Cardiac muscle cell (in vitro differentiated cells and primary cell): Measurements from ENCODE around the gene HIVEP2. TPM values are rescaled to one million over a fixed set of nuclear protein-coding genes. Genes with fewer than 3 reads are reported as not detected.
A peak's percentile ranks its signal among the peaks of the same experiment; 100 is the strongest.

ENCODE experiments used
- DNase-seq, 2 donors: peaks; one replicate each; pipeline versions ENCODE4 v3.0.0 to v3.0.0-alpha.2; 2010 to 2017; ENCODE audit warnings: low read depth in 1 of 2, low spot score in 1 of 2
- H3K27ac ChIP-seq: fragments of 200-600 bp; sonication (generic); 2 replicates; pipeline ENCODE4 v1.5.1; 2016
- H3K27me3 ChIP-seq: fragments of 200-600 bp; sonication (generic); 2 replicates; pipeline ENCODE4 v1.6.0; 2016; ENCODE audit warnings: control low read depth
- H3K36me3 ChIP-seq: fragments of 200-600 bp; sonication (generic); 2 replicates; pipeline ENCODE4 v1.5.1; 2016; ENCODE audit warnings: control low read depth
- H3K4me1 ChIP-seq: fragments of 200-600 bp; sonication (generic); 2 replicates; pipeline ENCODE4 v1.8.1; 2017; ENCODE audit warnings: low read depth, mild to moderate bottlenecking, mixed run types
- H3K4me3 ChIP-seq: fragments of 200-600 bp; sonication (generic); 2 replicates; pipeline ENCODE4 v1.5.1; 2016; ENCODE audit warnings: mild to moderate bottlenecking
- H3K9me3 ChIP-seq: fragments of 200-600 bp; sonication (generic); 2 replicates; pipeline ENCODE4 v1.5.1; 2017; ENCODE audit warnings: low read depth, mild to moderate bottlenecking, control low read depth
- polyA plus RNA-seq: library from polyadenylated mRNA; unstranded; fragments of >200 nt; fragmentation: Nextera tagmentation; extraction: Ambion mirVana; gene quantifications from 2 replicates; pipeline ENCODE4 v1.2.1, GENCODE V29; 2016
- total RNA-seq: library from RNA; depleted of rRNA; stranded (reverse); fragments of >200 nt; gene quantifications from 2 replicates; pipeline ENCODE4 v1.2.3, GENCODE V29; 2016
- TF ChIP-seq, protein P1 (sequence below): IDR thresholded peaks from 2 replicates; pipeline ENCODE4 v1.5.1; 2012; ENCODE audit warnings: low read depth, mild to moderate bottlenecking, low read length

HIVEP2 gene
- total and polyA plus RNA-seq, 2 experiments from 2014 or later: 3.6 to 18.0 TPM

DNA sequence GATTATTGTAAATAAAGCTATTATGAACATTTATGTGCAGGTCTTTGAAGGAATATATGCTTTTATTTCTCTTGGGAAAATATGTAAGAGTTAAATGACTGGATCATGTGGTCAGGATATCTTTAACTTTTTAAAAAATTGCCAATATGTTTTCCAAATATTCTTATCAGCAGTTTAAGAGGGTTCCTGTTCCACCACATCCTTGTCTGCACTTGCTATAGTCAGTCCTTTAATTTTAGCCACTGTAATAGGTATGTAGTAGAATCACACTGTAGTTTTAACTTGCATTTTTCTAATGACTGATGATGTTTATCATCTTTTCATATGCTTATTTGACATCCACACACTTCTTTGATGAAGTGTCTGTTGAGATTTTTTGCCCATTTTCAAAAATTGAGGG lies 23.6 kb upstream of the HIVEP2 start:
- Histone ChIP-seq H3K27me3 (no peaks in the 10 kb centered on the region), H3K4me3 (no peak overlapping the region), H3K9me3 (no peaks in the 10 kb centered on the region), H3K36me3 (no peaks in the 10 kb centered on the region), H3K4me1 (no peaks in the 10 kb centered on the region), H3K27ac (no peak overlapping the region)
- no peak for DNase-seq
- TF ChIP-seq, protein P1, sequence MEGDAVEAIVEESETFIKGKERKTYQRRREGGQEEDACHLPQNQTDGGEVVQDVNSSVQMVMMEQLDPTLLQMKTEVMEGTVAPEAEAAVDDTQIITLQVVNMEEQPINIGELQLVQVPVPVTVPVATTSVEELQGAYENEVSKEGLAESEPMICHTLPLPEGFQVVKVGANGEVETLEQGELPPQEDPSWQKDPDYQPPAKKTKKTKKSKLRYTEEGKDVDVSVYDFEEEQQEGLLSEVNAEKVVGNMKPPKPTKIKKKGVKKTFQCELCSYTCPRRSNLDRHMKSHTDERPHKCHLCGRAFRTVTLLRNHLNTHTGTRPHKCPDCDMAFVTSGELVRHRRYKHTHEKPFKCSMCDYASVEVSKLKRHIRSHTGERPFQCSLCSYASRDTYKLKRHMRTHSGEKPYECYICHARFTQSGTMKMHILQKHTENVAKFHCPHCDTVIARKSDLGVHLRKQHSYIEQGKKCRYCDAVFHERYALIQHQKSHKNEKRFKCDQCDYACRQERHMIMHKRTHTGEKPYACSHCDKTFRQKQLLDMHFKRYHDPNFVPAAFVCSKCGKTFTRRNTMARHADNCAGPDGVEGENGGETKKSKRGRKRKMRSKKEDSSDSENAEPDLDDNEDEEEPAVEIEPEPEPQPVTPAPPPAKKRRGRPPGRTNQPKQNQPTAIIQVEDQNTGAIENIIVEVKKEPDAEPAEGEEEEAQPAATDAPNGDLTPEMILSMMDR: no peak

DNA sequence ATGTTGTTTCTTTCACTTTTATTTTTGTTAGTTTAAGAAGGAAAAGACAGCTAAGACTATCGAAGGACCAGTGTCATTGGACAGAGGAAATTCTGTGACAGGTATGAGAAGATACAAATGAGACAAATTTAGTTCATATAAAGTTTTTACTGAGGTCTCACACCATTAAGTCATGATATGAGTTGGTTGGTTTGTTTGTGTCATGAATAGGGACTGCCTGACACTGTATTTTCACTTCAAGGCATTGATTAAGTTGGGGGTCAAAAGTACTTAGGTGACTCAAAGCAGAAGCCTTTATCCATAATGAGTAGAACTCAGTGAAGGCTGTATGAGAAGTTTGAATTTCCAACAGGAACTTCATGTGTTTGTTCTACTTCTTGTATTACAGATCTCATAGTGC lies 21.3 kb upstream of the HIVEP2 start:
- TF ChIP-seq, protein P1: no peak
- Histone ChIP-seq H3K27ac (no peak overlapping the region), H3K4me1 (no peaks in the 10 kb centered on the region), H3K36me3 (no peaks in the 10 kb centered on the region), H3K4me3 (no peak overlapping the region), H3K27me3 (no peaks in the 10 kb centered on the region), H3K9me3 (no peaks in the 10 kb centered on the region)
- DNase-seq: no peak

DNA sequence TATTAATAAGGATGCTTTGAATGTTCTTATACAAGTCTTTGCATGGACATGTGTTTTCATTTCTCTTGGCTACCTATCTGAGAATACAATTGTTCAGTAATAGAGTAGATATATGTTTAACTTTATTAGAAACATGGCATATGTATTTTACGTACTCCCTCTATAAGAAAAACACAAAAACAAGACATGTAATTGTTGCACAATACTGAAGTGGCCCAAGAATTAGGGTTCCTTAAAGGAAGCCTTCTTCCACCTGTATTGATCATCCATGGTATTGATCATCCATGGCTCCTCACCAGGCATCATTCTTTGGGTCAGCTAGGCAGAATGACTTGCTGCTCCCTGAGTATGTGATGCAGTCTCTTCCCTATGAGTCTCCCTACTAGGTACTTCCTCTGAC lies 20.2 kb upstream of the HIVEP2 start:
- Histone ChIP-seq H3K4me1 (no peaks in the 10 kb centered on the region), H3K36me3 (no peaks in the 10 kb centered on the region), H3K27me3 (no peaks in the 10 kb centered on the region), H3K9me3 (no peaks in the 10 kb centered on the region), H3K27ac (no peak overlapping the region), H3K4me3 (no peak overlapping the region)
- DNase-seq: no peak
- TF ChIP-seq, protein P1: no peak

DNA sequence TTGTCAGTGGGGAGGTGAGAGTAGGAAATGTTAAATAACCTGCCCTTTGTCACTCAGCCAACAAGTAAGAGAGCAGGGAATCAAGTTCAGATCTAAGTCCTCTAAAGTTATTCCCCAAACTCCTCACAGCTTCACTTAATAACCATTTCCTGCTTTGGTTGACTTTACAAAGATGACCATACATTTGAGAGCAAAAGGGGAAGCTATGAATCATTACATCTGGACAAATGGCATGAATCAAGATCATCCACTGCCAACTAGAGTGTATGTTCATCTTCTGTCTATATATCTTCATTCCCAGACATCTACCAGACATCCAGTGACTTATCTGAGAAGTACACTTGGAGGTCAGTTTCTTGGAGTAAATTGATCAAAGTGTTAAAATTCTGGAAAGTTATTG lies 15.1 kb upstream of the HIVEP2 start:
- H3K4me3 ChIP-seq: no peak overlapping the region
- H3K4me1 ChIP-seq: peaks cover 4% of the 10 kb centered on the region
- DNase-seq: peak in 1 of 2 donors; percentile 29
- H3K27ac ChIP-seq: no peak overlapping the region
- H3K27me3 ChIP-seq: no peaks in the 10 kb centered on the region
- H3K9me3 ChIP-seq: no peaks in the 10 kb centered on the region
- TF ChIP-seq, protein P1: no peak
- no peaks in the 10 kb centered on the region for H3K36me3 ChIP-seq

DNA sequence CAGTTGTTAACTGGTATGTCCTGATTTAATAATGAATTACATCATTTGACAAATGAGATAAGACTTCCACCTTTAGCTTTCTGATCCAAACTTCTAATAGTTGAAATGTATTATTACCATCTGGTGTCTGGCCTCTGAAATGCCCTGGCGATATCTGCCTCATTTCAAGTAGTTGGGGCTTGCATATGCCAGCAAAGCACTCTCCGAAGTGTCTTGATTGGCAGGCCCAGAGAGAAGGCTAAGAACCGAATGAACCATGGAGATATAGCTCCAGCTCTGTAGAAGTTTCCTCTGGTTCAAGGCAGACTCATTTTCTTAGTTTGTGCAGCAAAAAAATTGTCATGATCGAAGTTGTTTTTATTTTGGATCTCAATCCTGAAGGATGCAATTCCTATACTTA lies 13.4 kb upstream of the HIVEP2 start:
- H3K36me3 ChIP-seq: no peaks in the 10 kb centered on the region
- no peaks in the 10 kb centered on the region for H3K9me3 ChIP-seq
- TF ChIP-seq, protein P1: no peak
- peak in 1 of 2 donors; percentile 56 for DNase-seq
- peaks cover 4% of the 10 kb centered on the region for H3K4me1 ChIP-seq
- H3K27ac ChIP-seq: no peak overlapping the region
- H3K27me3 ChIP-seq: no peaks in the 10 kb centered on the region
- no peak overlapping the region for H3K4me3 ChIP-seq

DNA sequence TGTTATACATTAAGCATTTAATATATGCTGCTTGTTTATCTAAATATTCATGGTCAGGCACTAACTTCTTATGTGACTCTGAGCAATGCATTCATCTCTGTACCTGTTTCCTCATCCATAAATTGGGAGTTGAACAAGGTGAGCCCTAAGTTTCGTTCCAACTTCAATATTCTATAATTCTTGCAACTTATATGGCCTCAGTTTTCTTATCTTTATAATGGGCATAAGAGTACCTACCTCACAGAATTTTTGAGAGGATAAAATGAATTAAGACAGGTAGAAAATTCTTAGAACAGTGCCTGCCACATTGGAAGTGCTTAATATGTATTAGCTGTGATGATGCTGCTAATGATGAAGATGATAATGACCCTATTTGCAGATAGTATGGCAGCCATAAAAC lies 11.8 kb upstream of the HIVEP2 start:
- H3K4me1 ChIP-seq: peaks cover 4% of the 10 kb centered on the region
- no peak for DNase-seq
- TF ChIP-seq, protein P1: no peak
- no peak overlapping the region for H3K4me3 ChIP-seq
- H3K36me3 ChIP-seq: no peaks in the 10 kb centered on the region
- H3K27me3 ChIP-seq: no peaks in the 10 kb centered on the region
- no peak overlapping the region for H3K27ac ChIP-seq
- H3K9me3 ChIP-seq: no peaks in the 10 kb centered on the region
